Activated CD4-positive, alpha-beta memory T cell treated with anti-CD3 and anti-CD28 coated beads, Interleukin-2, amount 10 ng/mL, durations not matched to agents 7 days and 5 days (primary cell): ENCODE measurements around the gene ZNF775. TPM values are rescaled to one million over a fixed set of nuclear protein-coding genes. Genes with fewer than 3 reads are reported as not detected.

Source experiments
- CTCF ChIA-PET: fragments of 350-600 bp; sonication (Branson Sonifier 250); formaldehyde crosslinking; loops from one replicate; lab custom pipeline; 2021; ENCODE audit warnings: antibody characterized with exemption, inconsistent platforms; lab: Charles Lee
- POLR2A ChIA-PET: fragments of 350-600 bp; sonication (Branson Sonifier 250); formaldehyde crosslinking; loops from one replicate; lab custom pipeline; 2021; ENCODE audit warnings: antibody characterized with exemption; lab: Charles Lee
- DNase-seq: peaks from one replicate; pipeline ENCODE4 v3.0.0-alpha.2; 2020
- H3K27ac Mint-ChIP-seq: one replicate; pipeline ENCODE4 v1.8.0; 2021; ENCODE audit warnings: mild to moderate bottlenecking, mixed read lengths
- H3K27me3 Mint-ChIP-seq: one replicate; pipeline ENCODE4 v1.8.0; 2021; ENCODE audit warnings: mixed read lengths
- H3K36me3 Mint-ChIP-seq: one replicate; pipeline ENCODE4 v1.8.0; 2021; ENCODE audit warnings: low read depth, mixed read lengths
- H3K4me1 Mint-ChIP-seq: one replicate; pipeline ENCODE4 v1.8.0; 2021; ENCODE audit warnings: mixed read lengths
- H3K4me3 Mint-ChIP-seq: one replicate; pipeline ENCODE4 v1.8.0; 2021; ENCODE audit warnings: mild to moderate bottlenecking, mixed read lengths
- H3K9me3 Mint-ChIP-seq: one replicate; pipeline ENCODE4 v1.8.0; 2021; ENCODE audit warnings: mixed read lengths
- total RNA-seq, 2 experiments: library from RNA; stranded (reverse); gene quantifications; one replicate each; pipeline ENCODE4 v1.2.3, GENCODE V29; 2021

Gene ZNF775
- total RNA-seq, 2 experiments from 2014 or later = 6.4 to 7.1 TPM

GRCh38 chr7:150396426-150396825, 17.3 kb downstream of the ZNF775 start:
- Mint-ChIP-seq H3K27me3 (no peaks in the 10 kb centered on the region), H3K4me1 (peaks cover 10% of the 10 kb centered on the region), H3K4me3 (no peak overlapping the region), H3K9me3 (no peaks in the 10 kb centered on the region), H3K36me3 (peaks cover 4% of the 10 kb centered on the region), H3K27ac (no peak overlapping the region)
- POLR2A ChIA-PET = interaction anchor here (0.6 kb wide), 1 partner anchor 10 kb away, joined by 3 read pairs; no protein-coding TSS in a partner anchor
- no peak for DNase-seq
- CTCF ChIA-PET = no interaction called here

- no peaks in the 10 kb centered on the region for H3K9me3 Mint-ChIP-seq
- POLR2A ChIA-PET = interaction anchor here (0.6 kb wide), 1 partner anchor 9 kb away, joined by 3 read pairs; no protein-coding TSS in a partner anchor
- no peak overlapping the region for H3K27ac Mint-ChIP-seq
- H3K36me3 Mint-ChIP-seq = peaks cover 4% of the 10 kb centered on the region
- CTCF ChIA-PET = interaction anchor here (1.2 kb wide), 1 partner anchor 10 kb away, joined by 3 read pairs; no protein-coding TSS in a partner anchor
- H3K27me3 Mint-ChIP-seq = no peaks in the 10 kb centered on the region
- no peak overlapping the region for H3K4me3 Mint-ChIP-seq
- H3K4me1 Mint-ChIP-seq = peaks cover 10% of the 10 kb centered on the region
- DNase-seq = no peak
Measured at GRCh38 chr7:150396851-150397260, 17.7 kb downstream of the ZNF775 start.

- peaks cover 12% of the 10 kb centered on the region for H3K4me1 Mint-ChIP-seq
- no peak overlapping the region for H3K4me3 Mint-ChIP-seq
- no peak for DNase-seq
- POLR2A ChIA-PET = interaction anchor here (0.6 kb wide), 1 partner anchor 9 kb away, joined by 3 read pairs; no protein-coding TSS in a partner anchor
- H3K27me3 Mint-ChIP-seq = no peaks in the 10 kb centered on the region
- H3K36me3 Mint-ChIP-seq = peaks cover 4% of the 10 kb centered on the region
- no peak overlapping the region for H3K27ac Mint-ChIP-seq
- CTCF ChIA-PET = interaction anchor here (1.2 kb wide), 1 partner anchor 9 kb away, joined by 3 read pairs; no protein-coding TSS in a partner anchor
- H3K9me3 Mint-ChIP-seq = no peaks in the 10 kb centered on the region
Measured at GRCh38 chr7:150397346-150398107, 18.4 kb downstream of the ZNF775 start.

GRCh38 chr7:150398108-150398964, 19.2 kb downstream of the ZNF775 start:
- H3K27ac Mint-ChIP-seq = no peak overlapping the region
- DNase-seq = no peak
- peaks cover 13% of the 10 kb centered on the region for H3K4me1 Mint-ChIP-seq
- ChIA-PET POLR2A (no interaction called here), CTCF (no interaction called here)
- H3K36me3 Mint-ChIP-seq = peaks cover 4% of the 10 kb centered on the region
- H3K4me3 Mint-ChIP-seq = no peak overlapping the region
- no peaks in the 10 kb centered on the region for H3K9me3 Mint-ChIP-seq
- H3K27me3 Mint-ChIP-seq = no peaks in the 10 kb centered on the region

- Mint-ChIP-seq H3K36me3 (peaks cover 4% of the 10 kb centered on the region), H3K27me3 (no peaks in the 10 kb centered on the region)
- no peak for DNase-seq
Measured at GRCh38 chr7:150398965-150399320, 19.8 kb downstream of the ZNF775 start.

GRCh38 chr7:150399421-150400007, 20.4 kb downstream of the ZNF775 start:
- Mint-ChIP-seq H3K36me3 (peaks cover 4% of the 10 kb centered on the region), H3K4me3 (no peak overlapping the region), H3K27ac (no peak overlapping the region), H3K27me3 (no peaks in the 10 kb centered on the region), H3K4me1 (peaks cover 24% of the 10 kb centered on the region), H3K9me3 (no peaks in the 10 kb centered on the region)
- ChIA-PET CTCF (no interaction called here), POLR2A (no interaction called here)
- no peak for DNase-seq

More at GRCh38 chr7:150398965-150399320, 19.8 kb downstream of the ZNF775 start:
- peaks cover 18% of the 10 kb centered on the region for H3K4me1 Mint-ChIP-seq
- POLR2A ChIA-PET = no interaction called here
- no peak overlapping the region for H3K4me3 Mint-ChIP-seq
- H3K27ac Mint-ChIP-seq = no peak overlapping the region
- CTCF ChIA-PET = no interaction called here
- H3K9me3 Mint-ChIP-seq = no peaks in the 10 kb centered on the region

- no peak overlapping the region for H3K4me3 Mint-ChIP-seq
- H3K4me1 Mint-ChIP-seq = peaks cover 25% of the 10 kb centered on the region
- POLR2A ChIA-PET = no interaction called here
- H3K27me3 Mint-ChIP-seq = no peaks in the 10 kb centered on the region
- no peak overlapping the region for H3K27ac Mint-ChIP-seq
- H3K36me3 Mint-ChIP-seq = peaks cover 4% of the 10 kb centered on the region
- no peak for DNase-seq
- CTCF ChIA-PET = interaction anchor here (0.6 to 1.4 kb wide), 2 partner anchors 33 to 84 kb away, joined by 3 to 4 read pairs; no protein-coding TSS in a partner anchor
- H3K9me3 Mint-ChIP-seq = no peaks in the 10 kb centered on the region
Measured at GRCh38 chr7:150400008-150400787, 21.1 kb downstream of the ZNF775 start.

GRCh38 chr7:150400788-150401423, 21.8 kb downstream of the ZNF775 start:
- Mint-ChIP-seq H3K9me3 (no peaks in the 10 kb centered on the region), H3K27me3 (no peaks in the 10 kb centered on the region), H3K4me1 (peaks cover 24% of the 10 kb centered on the region), H3K36me3 (peaks cover 4% of the 10 kb centered on the region), H3K4me3 (no peak overlapping the region), H3K27ac (no peak overlapping the region)
- ChIA-PET CTCF (interaction anchor here (0.6 to 1.4 kb wide), 3 partner anchors 9 to 85 kb away, joined by 3 to 4 read pairs (median 3); no protein-coding TSS in a partner anchor), POLR2A (no interaction called here)
- DNase-seq = no peak

- POLR2A ChIA-PET = interaction anchor here (1.9 kb wide), 1 partner anchor 32 kb away, joined by 10 read pairs; the partner anchor contains the start of gene REPIN1
- H3K4me3 Mint-ChIP-seq = no peak overlapping the region
Measured at GRCh38 chr7:150401424-150401790, 22.3 kb downstream of the ZNF775 start.

GRCh38 chr7:150401861-150402631, 22.9 kb downstream of the ZNF775 start:
- no peaks in the 10 kb centered on the region for H3K27me3 Mint-ChIP-seq
- ChIA-PET POLR2A (interaction anchor here (1.9 to 3.1 kb wide), 2 partner anchors 24 to 33 kb away, joined by 10 to 14 read pairs; partner anchors contain the start of genes REPIN1 and ZNF775), CTCF (interaction anchor here (0.8 to 1.4 kb wide), 3 partner anchors 10 to 31 kb away, joined by 3 to 4 read pairs (median 3); no protein-coding TSS in a partner anchor)
- DNase-seq = no peak
- no peak overlapping the region for H3K4me3 Mint-ChIP-seq
- H3K27ac Mint-ChIP-seq = no peak overlapping the region
- H3K4me1 Mint-ChIP-seq = peaks cover 35% of the 10 kb centered on the region
- no peaks in the 10 kb centered on the region for H3K9me3 Mint-ChIP-seq
- H3K36me3 Mint-ChIP-seq = peaks cover 8% of the 10 kb centered on the region

More at GRCh38 chr7:150401424-150401790, 22.3 kb downstream of the ZNF775 start:
- peaks cover 5% of the 10 kb centered on the region for H3K36me3 Mint-ChIP-seq
- no peaks in the 10 kb centered on the region for H3K27me3 Mint-ChIP-seq
- no peaks in the 10 kb centered on the region for H3K9me3 Mint-ChIP-seq
- peaks cover 29% of the 10 kb centered on the region for H3K4me1 Mint-ChIP-seq
- no peak overlapping the region for H3K27ac Mint-ChIP-seq
- DNase-seq = no peak
- CTCF ChIA-PET = interaction anchor here (1.1 to 1.4 kb wide), 2 partner anchors 9 to 32 kb away, joined by 3 to 4 read pairs; no protein-coding TSS in a partner anchor
